Neural crest cell (in vitro differentiated cells): Measurements from ENCODE around the gene RBBP5. TPM values are rescaled to one million over a fixed set of nuclear protein-coding genes. Genes with fewer than 3 reads are reported as not detected.

ENCODE experiments used
- DNase-seq: peaks from one replicate; pipeline ENCODE4 v3.0.0; 2021; ENCODE audit warnings: low read depth, mixed read lengths, low spot score
- H3K27ac Mint-ChIP-seq: one replicate; pipeline ENCODE4 v1.8.0; 2021; ENCODE audit warnings: mild to moderate bottlenecking, mixed read lengths; ENCODE audit not compliant: unreplicated experiment
- H3K27me3 Mint-ChIP-seq: 2 replicates; pipeline ENCODE4 v1.8.0; 2021; ENCODE audit warnings: low read depth, mild to moderate bottlenecking, mixed read lengths
- H3K36me3 Mint-ChIP-seq: 2 replicates; pipeline ENCODE4 v1.8.0; 2021; ENCODE audit warnings: low read depth, mild to moderate bottlenecking, mixed read lengths
- H3K4me1 Mint-ChIP-seq: 2 replicates; pipeline ENCODE4 v1.8.0; 2021; ENCODE audit warnings: mixed read lengths
- H3K4me3 Mint-ChIP-seq: one replicate; pipeline ENCODE4 v1.8.0; 2021; ENCODE audit warnings: mild to moderate bottlenecking, mixed read lengths
- H3K9me3 Mint-ChIP-seq: 2 replicates; pipeline ENCODE4 v1.8.0; 2021; ENCODE audit warnings: mixed read lengths
- total RNA-seq: library from RNA; stranded (reverse); gene quantifications from 2 replicates; pipeline ENCODE4 v1.2.1, GENCODE V29; 2021
- TF ChIP-seq, protein P1 (sequence below): fragments of 200-600 bp; sonication (generic); conservative IDR thresholded peaks from 2 replicates; pipeline ENCODE4 v1.5.0; 2021; ENCODE audit warnings: antibody characterized with exemption, mild to moderate bottlenecking

The RBBP5 gene
- total RNA-seq, 1 donor from 2014 or later = 22.8 TPM

DNA sequence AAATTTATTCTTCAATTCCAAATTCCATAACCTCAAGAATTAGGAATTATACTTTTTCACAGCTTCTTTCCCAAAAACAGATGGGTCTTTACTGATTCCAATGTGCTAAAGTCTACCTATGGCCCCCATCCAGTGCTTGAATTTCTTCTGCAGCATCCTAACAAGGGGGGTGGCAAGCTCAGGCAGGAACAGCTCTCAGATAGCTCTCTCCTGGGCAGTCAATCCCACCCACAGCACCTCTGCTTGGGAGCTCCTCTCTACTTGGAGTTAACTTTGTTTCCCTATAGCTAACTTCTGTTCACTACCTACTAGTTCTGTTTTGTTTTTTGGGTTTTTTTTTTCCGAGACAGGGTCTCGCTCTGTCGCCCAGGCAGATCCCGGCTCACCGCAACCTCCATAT lies 12.1 kb downstream of the RBBP5 start:
- Mint-ChIP-seq H3K27me3 (no peaks in the 10 kb centered on the region), H3K27ac (no peak overlapping the region)

DNA sequence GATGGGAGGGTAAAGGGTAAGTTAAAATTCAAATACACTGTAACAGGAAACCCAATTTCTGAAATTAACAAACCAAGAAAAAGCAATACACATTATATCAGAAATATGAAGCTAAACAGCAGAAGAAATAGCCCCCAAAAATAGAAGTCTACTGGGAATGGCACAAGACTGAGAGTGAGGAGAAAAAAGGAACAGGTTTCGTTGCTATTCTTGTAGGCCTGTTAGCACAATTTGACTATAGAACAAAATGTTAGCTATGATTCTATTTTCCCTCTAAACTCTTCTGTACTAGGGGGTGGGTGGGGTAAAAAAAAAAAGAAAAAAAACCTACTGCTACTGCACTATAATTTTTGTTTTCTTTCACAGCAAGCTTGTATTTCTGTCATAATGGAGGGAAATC lies 12.5 kb downstream of the RBBP5 start:
- H3K4me3 Mint-ChIP-seq = no peak overlapping the region
- no peaks in the 10 kb centered on the region for H3K27me3 Mint-ChIP-seq
- H3K4me1 Mint-ChIP-seq = no peaks in the 10 kb centered on the region
- H3K27ac Mint-ChIP-seq = no peak overlapping the region
- TF ChIP-seq, protein P1, sequence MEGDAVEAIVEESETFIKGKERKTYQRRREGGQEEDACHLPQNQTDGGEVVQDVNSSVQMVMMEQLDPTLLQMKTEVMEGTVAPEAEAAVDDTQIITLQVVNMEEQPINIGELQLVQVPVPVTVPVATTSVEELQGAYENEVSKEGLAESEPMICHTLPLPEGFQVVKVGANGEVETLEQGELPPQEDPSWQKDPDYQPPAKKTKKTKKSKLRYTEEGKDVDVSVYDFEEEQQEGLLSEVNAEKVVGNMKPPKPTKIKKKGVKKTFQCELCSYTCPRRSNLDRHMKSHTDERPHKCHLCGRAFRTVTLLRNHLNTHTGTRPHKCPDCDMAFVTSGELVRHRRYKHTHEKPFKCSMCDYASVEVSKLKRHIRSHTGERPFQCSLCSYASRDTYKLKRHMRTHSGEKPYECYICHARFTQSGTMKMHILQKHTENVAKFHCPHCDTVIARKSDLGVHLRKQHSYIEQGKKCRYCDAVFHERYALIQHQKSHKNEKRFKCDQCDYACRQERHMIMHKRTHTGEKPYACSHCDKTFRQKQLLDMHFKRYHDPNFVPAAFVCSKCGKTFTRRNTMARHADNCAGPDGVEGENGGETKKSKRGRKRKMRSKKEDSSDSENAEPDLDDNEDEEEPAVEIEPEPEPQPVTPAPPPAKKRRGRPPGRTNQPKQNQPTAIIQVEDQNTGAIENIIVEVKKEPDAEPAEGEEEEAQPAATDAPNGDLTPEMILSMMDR = no peak
- peaks cover 15% of the 10 kb centered on the region for H3K36me3 Mint-ChIP-seq
- no peaks in the 10 kb centered on the region for H3K9me3 Mint-ChIP-seq
- no peak for DNase-seq

More for the DNA sequence above, 12.1 kb downstream of the RBBP5 start:
- TF ChIP-seq, protein P1 = no peak
- Mint-ChIP-seq H3K4me3 (no peak overlapping the region), H3K9me3 (no peaks in the 10 kb centered on the region), H3K4me1 (no peaks in the 10 kb centered on the region), H3K36me3 (peaks cover 15% of the 10 kb centered on the region)
- no peak for DNase-seq

DNA sequence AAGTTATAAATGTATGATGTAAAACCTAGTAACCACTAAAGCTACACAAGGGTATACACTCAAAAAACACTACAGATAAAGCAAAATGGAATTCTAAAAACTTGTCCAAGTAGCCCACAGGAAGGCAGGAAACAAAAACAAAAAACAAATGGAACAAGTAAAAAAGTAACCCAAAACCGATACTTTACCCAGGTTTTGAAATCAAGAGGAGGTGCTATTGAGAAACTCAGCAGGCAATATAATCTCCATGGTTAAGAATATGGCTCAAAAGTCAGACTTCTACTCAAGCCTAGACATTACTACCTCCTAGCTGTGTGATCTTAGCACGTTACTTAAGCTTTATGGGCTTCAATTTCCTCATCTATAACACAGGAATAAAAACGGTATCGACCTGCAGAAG lies 13.3 kb downstream of the RBBP5 start:
- TF ChIP-seq, protein P1 = no peak
- H3K9me3 Mint-ChIP-seq = no peaks in the 10 kb centered on the region
- H3K4me1 Mint-ChIP-seq = no peaks in the 10 kb centered on the region
- no peak overlapping the region for H3K27ac Mint-ChIP-seq
- H3K4me3 Mint-ChIP-seq = no peak overlapping the region
- peaks cover 20% of the 10 kb centered on the region for H3K36me3 Mint-ChIP-seq
- no peak for DNase-seq
- H3K27me3 Mint-ChIP-seq = no peaks in the 10 kb centered on the region

DNA sequence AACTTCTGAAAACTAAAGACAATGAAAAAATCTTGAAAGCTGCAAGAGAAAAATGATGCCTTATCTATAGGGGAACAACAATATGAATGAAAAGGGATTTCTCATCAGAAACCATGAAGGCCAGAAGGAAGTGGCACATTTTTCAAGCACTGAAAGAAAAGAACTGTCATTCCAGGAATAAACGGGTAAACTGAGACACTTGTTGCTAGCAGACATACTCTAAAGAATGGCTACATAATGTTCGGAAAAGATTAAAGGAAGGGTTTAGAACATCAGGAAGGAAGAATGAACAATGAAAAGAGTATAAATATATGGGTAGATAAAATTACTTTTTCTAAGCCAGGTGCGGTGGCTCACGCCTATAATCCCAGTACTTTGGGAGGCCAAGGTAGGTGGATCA lies 14.5 kb downstream of the RBBP5 start:
- Mint-ChIP-seq H3K36me3 (peaks cover 19% of the 10 kb centered on the region), H3K4me1 (no peaks in the 10 kb centered on the region)
- TF ChIP-seq, protein P1 = no peak

DNA sequence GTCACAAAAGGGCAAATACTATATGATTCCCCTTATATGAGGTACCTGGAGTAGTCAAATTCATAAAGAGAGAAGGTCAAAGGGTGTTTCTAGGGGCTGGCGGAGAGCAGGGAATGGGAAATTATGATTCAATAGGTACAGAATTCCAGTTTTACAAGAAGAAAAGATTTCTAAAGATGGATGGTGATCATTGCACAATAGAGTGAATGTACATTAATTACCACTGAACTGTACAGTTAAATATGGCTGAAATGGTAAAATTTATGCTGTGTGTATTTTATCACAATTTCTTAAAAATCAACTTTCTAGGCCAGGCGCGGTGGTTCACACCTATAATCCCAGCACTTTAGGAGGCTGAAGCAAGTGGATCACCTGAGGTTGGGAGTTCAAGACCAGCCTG lies 19.4 kb downstream of the RBBP5 start:
- H3K4me3 Mint-ChIP-seq = no peak overlapping the region
- no peak for DNase-seq
- peaks cover 24% of the 10 kb centered on the region for H3K36me3 Mint-ChIP-seq
- no peaks in the 10 kb centered on the region for H3K4me1 Mint-ChIP-seq
- no peaks in the 10 kb centered on the region for H3K9me3 Mint-ChIP-seq
- no peaks in the 10 kb centered on the region for H3K27me3 Mint-ChIP-seq
- H3K27ac Mint-ChIP-seq = no peak overlapping the region
- TF ChIP-seq, protein P1 = no peak

More for the DNA sequence above, 14.5 kb downstream of the RBBP5 start:
- Mint-ChIP-seq H3K27ac (no peak overlapping the region), H3K4me3 (no peak overlapping the region), H3K27me3 (no peaks in the 10 kb centered on the region), H3K9me3 (no peaks in the 10 kb centered on the region)
- no peak for DNase-seq

DNA sequence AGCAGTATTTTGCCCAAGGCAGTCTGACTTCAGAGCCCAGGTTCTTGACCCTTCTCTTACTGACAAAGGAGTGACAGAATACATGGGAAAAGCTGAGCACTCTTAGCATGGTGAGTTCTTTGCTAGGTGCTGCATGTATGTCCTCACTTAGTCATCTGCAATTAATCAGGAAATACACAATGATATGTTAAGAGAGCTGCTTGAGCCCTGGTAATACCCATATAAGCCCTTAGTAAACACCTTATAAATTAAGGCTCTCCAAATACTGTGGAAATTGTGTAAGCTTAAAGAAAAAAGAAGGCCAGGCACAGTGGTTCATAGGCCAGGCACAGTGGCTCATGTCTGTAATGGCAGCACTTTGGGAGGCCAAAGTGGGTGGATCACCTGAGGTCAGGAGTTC lies 23.5 kb downstream of the RBBP5 start:
- peaks cover 14% of the 10 kb centered on the region for H3K36me3 Mint-ChIP-seq
- H3K4me1 Mint-ChIP-seq = no peaks in the 10 kb centered on the region
- no peaks in the 10 kb centered on the region for H3K9me3 Mint-ChIP-seq
- no peak for DNase-seq
- no peaks in the 10 kb centered on the region for H3K27me3 Mint-ChIP-seq
- no peak overlapping the region for H3K4me3 Mint-ChIP-seq
- no peak overlapping the region for H3K27ac Mint-ChIP-seq
- TF ChIP-seq, protein P1 = no peak
